H1 (cell line): ENCODE measurements around the gene OR7D2.

ENCODE experiments used
- BRCA1 ChIP-seq: IDR thresholded peaks from 2 replicates; pipeline ENCODE4 v1.6.1; 2012; ENCODE audit warnings: low read depth, low read length, improper control_type of control experiment
- CEBPB ChIP-seq: IDR thresholded peaks from 2 replicates; pipeline ENCODE4 v1.6.1; 2012; ENCODE audit warnings: low read depth, low read length
- CTCF ChIP-seq, 3 experiments: IDR thresholded peaks; 1 replicate in 2 of 3; 2 replicates in 1 of 3; pipeline versions ENCODE4 v1.5.1 to v1.6.1; 2011; ENCODE audit warnings: low read length in 3 of 3, mild to moderate bottlenecking in 3 of 3, inconsistent platforms in 2 of 3, low read depth in 1 of 3, moderate library complexity in 1 of 3; ENCODE audit not compliant: insufficient read depth in 1 of 3; ENCODE audit errors: control extremely low read depth in 1 of 3
- EP300 ChIP-seq, 2 experiments: IDR thresholded peaks; 1 replicate in 1 of 2; 2 replicates in 1 of 2; pipeline ENCODE4 v1.6.1; 2011 to 2012; ENCODE audit warnings: low read depth in 2 of 2, low read length in 2 of 2, mild to moderate bottlenecking in 2 of 2, borderline replicate concordance in 1 of 2, inconsistent platforms in 1 of 2, moderate library complexity in 1 of 2
- HDAC6 ChIP-seq: IDR thresholded peaks from one replicate; pipeline ENCODE4 v1.7.1; 2012; ENCODE audit warnings: low read depth, mild to moderate bottlenecking, inconsistent platforms, low read length, moderate library complexity
- NRF1 ChIP-seq: IDR thresholded peaks from 2 replicates; pipeline ENCODE4 v1.6.1; 2011; ENCODE audit warnings: mild to moderate bottlenecking, low read depth, low read length, improper control_type of control experiment
- POLR2A ChIP-seq, 2 experiments: IDR thresholded peaks; 1 replicate in 1 of 2; 2 replicates in 1 of 2; pipeline ENCODE4 v1.6.1; 2011; ENCODE audit warnings: low read depth in 2 of 2, low read length in 2 of 2, mild to moderate bottlenecking in 2 of 2; ENCODE audit errors: control extremely low read depth in 1 of 2
- POLR2AphosphoS5 ChIP-seq: IDR thresholded peaks from 2 replicates; pipeline ENCODE4 v1.6.1; 2011; ENCODE audit warnings: low read depth, low read length
- RFX5 ChIP-seq: IDR thresholded peaks from 2 replicates; pipeline ENCODE4 v1.6.1; 2011; ENCODE audit warnings: low read depth, low read length, improper control_type of control experiment, borderline replicate concordance
- RXRA ChIP-seq: IDR thresholded peaks from 2 replicates; pipeline ENCODE4 v1.6.1; 2011; ENCODE audit warnings: low read depth, mild to moderate bottlenecking, low read length, moderate library complexity; ENCODE audit not compliant: insufficient read depth
- SP2 ChIP-seq: IDR thresholded peaks from 2 replicates; pipeline ENCODE4 v1.6.1; 2012; ENCODE audit warnings: mild to moderate bottlenecking, low read length, inconsistent platforms
- USF2 ChIP-seq: IDR thresholded peaks from 2 replicates; pipeline ENCODE4 v1.6.1; 2011; ENCODE audit warnings: low read length, improper control_type of control experiment
- YY1 ChIP-seq: IDR thresholded peaks from 2 replicates; pipeline ENCODE4 v1.6.1; 2011; ENCODE audit warnings: low read depth, mild to moderate bottlenecking, low read length

GRCh38 chr19:9140159-9140874 lies 38.5 kb upstream of the OR7D2 start, which contains the start of gene ZNF317:
- TF ChIP-seq POLR2A (IDR thresholded peaks at IDR 0.05; ENCODE audit: control extremely low read depth in 1 of 2, low read depth in 2 of 2, low read length in 2 of 2) (peak; percentile 87 to 98), BRCA1 (peak; percentile 88), USF2 (peak; percentile 4; the same call in 1 of the 2 replicates), CTCF (IDR thresholded peaks at IDR 0.05; ENCODE audit: control extremely low read depth in 1 of 3, insufficient read depth in 1 of 3, low read depth in 1 of 3, low read length in 3 of 3) (no peak), POLR2AphosphoS5 (peak; percentile 97), EP300 (IDR thresholded peaks at IDR 0.05; ENCODE audit: borderline replicate concordance in 1 of 2, low read depth in 2 of 2, low read length in 2 of 2) (no peak), RXRA (no peak), HDAC6 (no peak), CEBPB (no peak), SP2 (no peak), YY1 (peak; percentile 98), NRF1 (no peak), RFX5 (no peak)
